Smooth muscle cell of the coronary artery (primary cell): ENCODE results near the gene FAM217B. TPM values are rescaled to one million over a fixed set of nuclear protein-coding genes. Genes with fewer than 3 reads are reported as not detected.

ENCODE experiments used
- total RNA-seq: library from RNA; depleted of rRNA; stranded (reverse); fragments of >200 nt; gene quantifications from 2 replicates; pipeline ENCODE4 v1.2.3, GENCODE V29; 2014; ENCODE audit warnings: low replicate concordance

FAM217B gene, protein sequence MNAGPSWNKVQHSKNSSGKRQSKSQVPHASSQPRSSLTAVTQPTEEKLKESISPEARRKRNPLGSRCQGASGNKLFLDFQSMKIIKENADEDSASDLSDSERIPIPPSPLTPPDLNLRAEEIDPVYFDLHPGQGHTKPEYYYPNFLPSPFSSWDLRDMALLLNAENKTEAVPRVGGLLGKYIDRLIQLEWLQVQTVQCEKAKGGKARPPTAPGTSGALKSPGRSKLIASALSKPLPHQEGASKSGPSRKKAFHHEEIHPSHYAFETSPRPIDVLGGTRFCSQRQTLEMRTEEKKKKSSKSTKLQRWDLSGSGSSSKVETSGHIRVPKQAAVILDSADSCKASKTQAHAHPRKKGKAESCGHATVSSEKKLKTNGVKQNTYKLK
- 2.7 and 4.4 TPM in 2 replicates for total RNA-seq

GRCh38 chr20:59940129-59940955, at the start of gene FAM217B, which contains the start of gene PPP1R3D:
FAM217B (plus strand) TSS chr20:59940389; CDS start chr20:59943944, 3,555 bp downstream.
PPP1R3D (minus strand) TSS chr20:59940305; CDS start chr20:59939931, 374 bp downstream.

GRCh38 chr20:59933296-59933848, 6.8 kb upstream of the FAM217B start, which contains the start of gene SYCP2:
SYCP2 (minus strand) TSS chr20:59933637; CDS start chr20:59922413, 11,224 bp downstream.

DNA sequence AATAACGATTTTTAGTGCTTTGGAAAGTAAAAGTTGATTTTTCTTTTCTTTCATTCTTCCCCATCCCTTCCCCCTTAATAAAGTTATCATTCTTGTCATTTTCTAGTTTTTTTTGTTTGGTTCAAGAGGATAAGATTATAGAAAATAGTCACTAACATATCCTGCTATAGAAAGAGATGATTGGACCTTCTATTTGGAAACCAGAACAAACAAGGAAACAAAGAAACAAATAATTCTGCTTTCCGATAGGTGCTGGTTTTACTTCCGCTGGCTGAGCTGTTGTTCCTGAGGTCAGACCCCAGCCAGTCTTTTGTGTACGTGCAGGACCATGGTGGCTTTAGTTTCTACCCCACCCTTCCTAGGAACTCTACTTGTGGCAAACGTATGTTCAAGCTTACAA, 17.9 kb downstream of the FAM217B start, which contains the start of gene CDH26:
CDH26 (plus strand) TSS at position 301 of the 400 bp plus-strand sequence. CDS start 304 bp downstream, outside the sequence.

Other genes starting within 250 kb of the FAM217B start
- 0.45 and 0.70 TPM in 2 replicates for gene SYCP2, start 6.8 kb upstream of the FAM217B start, total RNA-seq
- gene PPP1R3D, start 84 bp upstream of the FAM217B start, total RNA-seq: 4.2 and 4.4 TPM in 2 replicates
- gene CDH26, start 18.0 kb downstream of the FAM217B start, total RNA-seq: under 0.01 and 0.23 TPM in 2 replicates